Epithelial cell of proximal tubule (primary cell): ENCODE data around the gene CAPN15. TPM values are rescaled to one million over a fixed set of nuclear protein-coding genes. Genes with fewer than 3 reads are reported as not detected.

ENCODE experiments used
- DNase-seq: peaks from one replicate; pipeline ENCODE4 v3.0.0-alpha.2; 2011; ENCODE audit warnings: low read depth
- H3K4me3 ChIP-seq: 2 replicates; pipeline ENCODE4 v1.5.1; 2011; ENCODE audit warnings: low read depth, mild to moderate bottlenecking, low read length
- total RNA-seq: library from RNA; depleted of rRNA; stranded (reverse); fragments of >200 nt; gene quantifications from 2 replicates; pipeline ENCODE4 v1.2.3, GENCODE V29; 2015
- TF ChIP-seq, protein P1 (sequence below): conservative IDR thresholded peaks from 2 replicates; pipeline ENCODE4 v1.5.1; 2012; ENCODE audit warnings: low read depth, mild to moderate bottlenecking, low read length

CAPN15 gene
- total RNA-seq, 1 donor from 2014 or later, result 54.4 TPM

DNA sequence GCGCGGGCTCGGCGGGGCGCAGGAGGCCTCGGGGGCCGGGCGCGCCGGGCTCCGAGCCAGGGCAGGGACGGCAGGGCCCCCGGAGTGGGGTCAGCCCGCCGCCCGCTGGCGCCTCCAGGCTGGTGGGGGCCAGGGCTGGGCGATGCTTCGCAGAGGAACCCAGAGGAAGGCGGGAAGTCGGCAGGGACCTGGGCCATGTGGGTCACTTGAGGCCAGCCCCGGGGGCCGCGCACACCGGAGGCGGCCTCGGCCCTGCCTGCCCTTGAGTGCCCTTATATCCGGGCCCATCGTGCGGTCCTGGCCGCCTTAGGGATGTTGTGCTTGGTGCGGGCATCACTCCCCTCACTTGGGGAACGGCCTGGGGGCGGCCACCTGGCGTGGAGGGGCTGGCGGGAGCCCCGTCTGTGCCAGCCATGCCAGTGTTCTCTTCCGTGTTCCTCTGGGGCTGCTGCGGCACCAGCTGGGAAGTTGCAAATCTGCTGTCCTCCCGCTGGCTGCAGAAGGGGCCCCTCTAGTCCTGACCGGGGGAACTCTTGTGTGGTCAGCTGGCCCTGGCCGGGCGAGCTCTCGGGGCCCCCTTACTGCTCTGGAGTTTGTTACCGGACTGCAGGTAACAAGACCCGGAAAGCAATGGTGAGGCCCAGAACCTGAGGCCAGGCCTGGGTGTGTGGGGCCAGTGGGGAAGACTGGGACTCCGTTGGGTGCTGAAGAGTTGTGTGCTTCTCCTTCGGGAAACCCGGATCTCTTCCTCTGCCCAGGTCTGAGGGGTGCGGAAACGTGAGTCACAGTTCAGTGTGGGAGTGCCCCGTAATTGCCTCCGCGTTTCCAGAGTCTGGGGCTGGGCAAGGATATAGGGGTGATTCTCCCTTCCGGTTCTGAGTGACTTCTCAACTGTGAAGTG is 849 bp downstream of the CAPN15 start:
- TF ChIP-seq, protein P1, sequence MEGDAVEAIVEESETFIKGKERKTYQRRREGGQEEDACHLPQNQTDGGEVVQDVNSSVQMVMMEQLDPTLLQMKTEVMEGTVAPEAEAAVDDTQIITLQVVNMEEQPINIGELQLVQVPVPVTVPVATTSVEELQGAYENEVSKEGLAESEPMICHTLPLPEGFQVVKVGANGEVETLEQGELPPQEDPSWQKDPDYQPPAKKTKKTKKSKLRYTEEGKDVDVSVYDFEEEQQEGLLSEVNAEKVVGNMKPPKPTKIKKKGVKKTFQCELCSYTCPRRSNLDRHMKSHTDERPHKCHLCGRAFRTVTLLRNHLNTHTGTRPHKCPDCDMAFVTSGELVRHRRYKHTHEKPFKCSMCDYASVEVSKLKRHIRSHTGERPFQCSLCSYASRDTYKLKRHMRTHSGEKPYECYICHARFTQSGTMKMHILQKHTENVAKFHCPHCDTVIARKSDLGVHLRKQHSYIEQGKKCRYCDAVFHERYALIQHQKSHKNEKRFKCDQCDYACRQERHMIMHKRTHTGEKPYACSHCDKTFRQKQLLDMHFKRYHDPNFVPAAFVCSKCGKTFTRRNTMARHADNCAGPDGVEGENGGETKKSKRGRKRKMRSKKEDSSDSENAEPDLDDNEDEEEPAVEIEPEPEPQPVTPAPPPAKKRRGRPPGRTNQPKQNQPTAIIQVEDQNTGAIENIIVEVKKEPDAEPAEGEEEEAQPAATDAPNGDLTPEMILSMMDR, result no peak
- no peak for DNase-seq

DNA sequence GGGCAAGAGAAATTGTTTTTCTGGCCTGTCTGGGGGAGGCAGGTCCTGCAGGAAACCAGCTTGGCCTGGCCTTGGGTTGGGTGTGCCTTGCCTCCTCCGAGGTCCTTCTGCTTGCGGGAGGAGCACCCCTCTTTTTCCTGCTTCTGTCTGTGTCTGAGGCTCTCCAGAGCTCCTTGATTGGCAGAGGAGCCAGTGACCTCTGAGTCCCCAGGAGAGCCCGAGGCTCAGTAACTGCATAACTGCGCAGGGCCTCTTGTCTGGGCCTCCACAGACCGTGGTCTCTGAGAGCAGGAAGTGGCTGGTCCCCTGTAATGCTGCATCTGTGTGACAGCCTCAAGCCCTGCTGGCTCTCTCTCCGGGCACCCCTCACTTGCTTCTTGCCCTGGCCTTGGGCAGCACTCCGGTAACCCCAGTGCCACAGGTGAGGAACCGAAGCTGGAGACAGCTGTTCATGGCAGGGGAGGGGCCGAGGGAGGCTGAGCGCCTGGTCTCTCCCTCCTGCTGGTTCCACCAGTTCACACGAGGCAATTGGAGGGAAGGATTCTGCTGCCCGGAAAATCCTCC is 1.6 kb downstream of the CAPN15 start:
- DNase-seq, result no peak
- TF ChIP-seq, protein P1, result no peak
- peak overlapping the region; percentile 73 for H3K4me3 ChIP-seq

More for the DNA sequence above, 849 bp downstream of the CAPN15 start:
- peak overlapping the region; percentile 73 for H3K4me3 ChIP-seq

DNA sequence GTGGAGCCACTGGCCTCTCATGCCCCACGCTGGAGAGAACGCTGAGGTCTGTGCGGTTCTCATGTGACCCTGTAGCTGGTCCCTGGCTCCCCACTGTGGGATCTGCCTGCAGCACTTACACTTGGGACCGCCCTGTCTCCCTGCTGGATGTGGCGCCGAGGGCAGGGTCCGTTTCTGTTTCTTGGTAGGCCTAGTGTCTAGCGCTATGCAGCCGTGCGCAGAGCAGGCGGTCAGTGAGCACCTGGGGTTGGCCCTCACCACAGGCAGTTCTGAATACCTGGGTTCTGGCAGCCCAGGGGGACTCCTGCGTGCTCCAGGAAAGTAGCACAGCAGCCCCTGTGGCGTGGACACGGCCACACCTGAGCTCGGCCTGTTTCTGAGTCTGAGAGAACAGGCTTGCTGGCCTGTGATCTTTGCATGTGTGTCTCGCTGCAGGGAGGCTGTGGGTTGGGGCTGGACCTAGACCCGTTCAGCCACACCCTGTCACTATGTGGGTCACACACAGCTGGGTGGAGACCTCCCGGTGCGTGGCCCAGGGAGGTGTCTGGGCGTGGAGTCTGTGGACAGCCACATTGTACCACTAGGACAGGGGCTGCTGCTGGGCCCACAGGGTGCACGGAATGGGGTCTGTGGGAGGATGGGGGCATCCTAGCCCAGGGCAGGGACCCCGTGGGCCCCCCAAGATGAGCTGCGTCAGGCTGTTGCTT is 2.8 kb downstream of the CAPN15 start:
- DNase-seq, result no peak

DNA sequence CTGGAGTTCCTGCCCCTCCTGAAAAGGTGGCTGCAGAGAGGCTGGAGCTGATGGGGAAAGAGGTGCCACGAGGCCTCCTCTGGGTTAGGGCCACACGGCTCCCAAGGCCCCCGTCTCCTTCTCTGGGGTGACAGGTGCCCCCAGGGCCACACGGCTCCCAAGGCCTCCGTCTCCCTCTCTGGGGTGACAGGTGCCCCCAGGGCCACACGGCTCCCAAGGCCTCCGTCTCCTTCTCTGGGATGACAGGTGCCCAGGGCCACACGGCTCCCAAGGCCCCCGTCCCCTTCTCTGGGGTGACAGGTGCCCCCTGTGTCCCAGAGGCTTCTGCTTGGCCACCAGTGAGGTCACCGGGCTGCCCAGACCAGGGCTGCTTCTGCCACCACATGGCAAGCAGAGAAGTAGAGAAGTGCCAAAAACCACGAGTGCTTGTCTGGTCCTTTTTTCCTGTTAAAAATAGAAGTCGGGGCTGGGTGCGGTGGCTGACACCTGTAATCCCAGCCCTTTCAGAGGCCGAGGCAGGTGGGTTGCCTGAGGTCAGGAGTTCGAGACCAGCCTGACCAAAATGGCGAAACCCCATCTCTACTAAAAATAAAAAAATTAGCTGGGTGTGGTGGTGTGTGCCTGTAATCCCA is 4.1 kb downstream of the CAPN15 start:
- no peak overlapping the region for H3K4me3 ChIP-seq
- TF ChIP-seq, protein P1, result no peak
- DNase-seq, result no peak

More for the DNA sequence above, 2.8 kb downstream of the CAPN15 start:
- TF ChIP-seq, protein P1, result no peak
- peak overlapping the region; percentile 4 for H3K4me3 ChIP-seq

DNA sequence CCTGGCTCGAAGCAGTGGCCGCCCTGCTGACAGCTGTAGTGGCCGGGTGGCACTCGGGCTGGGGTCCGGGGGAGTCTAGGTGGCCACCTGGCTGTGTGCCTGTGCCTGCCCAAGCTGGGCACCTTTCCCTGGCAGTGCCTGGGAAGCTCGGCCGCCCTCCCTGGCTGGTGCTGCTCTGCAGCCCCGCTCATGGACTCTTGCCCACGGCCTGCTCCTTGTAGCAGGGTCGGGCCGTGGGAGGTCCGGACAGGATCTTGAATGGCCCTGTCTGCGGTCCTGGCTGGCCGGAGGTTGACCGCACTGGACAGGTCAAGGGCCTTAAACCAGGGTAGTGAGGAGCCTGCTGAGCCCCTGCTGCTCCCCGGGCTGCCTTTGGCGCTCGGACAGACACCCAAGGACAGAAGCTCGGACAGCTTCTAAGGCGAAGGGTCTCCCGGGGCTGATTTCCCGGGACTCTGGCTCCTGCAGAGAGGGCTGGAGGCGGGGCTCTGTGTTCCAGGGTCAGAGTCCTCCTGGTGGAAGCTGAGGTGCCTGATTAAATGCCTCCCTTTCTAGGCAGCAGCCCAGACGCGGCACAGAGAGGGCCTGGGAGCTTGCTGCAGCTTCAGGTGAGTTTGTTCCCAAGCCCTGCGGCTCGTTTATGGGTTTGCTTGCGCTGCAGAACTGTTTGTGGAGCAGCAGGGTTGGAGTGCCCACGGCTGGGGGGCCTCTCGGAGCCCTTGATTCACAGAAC is 6.0 kb downstream of the CAPN15 start:
- TF ChIP-seq, protein P1, result peak; percentile 11
- DNase-seq, result no peak
- peak overlapping the region; percentile 18 for H3K4me3 ChIP-seq

DNA sequence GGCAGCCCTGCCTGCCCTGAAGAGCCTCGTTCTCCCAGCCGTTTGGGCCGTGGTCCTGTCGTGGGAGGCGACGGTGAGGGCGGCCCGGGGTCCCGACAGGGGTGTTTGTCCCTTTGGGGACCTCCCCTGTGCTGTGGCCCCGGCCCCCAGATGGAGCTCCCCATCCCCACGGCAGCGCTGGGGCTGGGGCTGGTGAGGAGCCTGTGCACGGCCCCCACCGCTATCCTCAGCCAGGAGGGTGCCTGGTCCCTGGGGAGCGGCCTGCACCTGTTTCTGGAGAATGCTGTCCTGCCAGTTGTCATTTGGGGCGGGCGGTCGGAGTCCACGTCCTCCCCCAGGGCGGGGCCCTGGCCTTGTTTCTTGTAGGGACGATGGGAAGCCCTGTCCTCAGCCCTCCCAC is 6.6 kb downstream of the CAPN15 start:
- DNase-seq, result no peak
- H3K4me3 ChIP-seq, result peak overlapping the region; percentile 18
- TF ChIP-seq, protein P1, result no peak
